T-helper 2 cell (primary cell): ENCODE results near the gene F5.

Experiments used
- DNase-seq, 5 experiments: peaks; one replicate each; pipeline versions ENCODE4 v3.0.0 to v3.0.0-alpha.2; 2012 to 2022

F5 gene

GRCh38 chr1:169475806-169476387 lies 110.4 kb downstream of the F5 start:
- DNase-seq, result no peak

- DNase-seq, result no peak
Observed at GRCh38 chr1:169474302-169474995, 111.8 kb downstream of the F5 start.

- no peak for DNase-seq
Observed at GRCh38 chr1:169473347-169473746, 112.9 kb downstream of the F5 start.

- no peak for DNase-seq
Observed at GRCh38 chr1:169472738-169473137, 113.5 kb downstream of the F5 start.

DNA sequence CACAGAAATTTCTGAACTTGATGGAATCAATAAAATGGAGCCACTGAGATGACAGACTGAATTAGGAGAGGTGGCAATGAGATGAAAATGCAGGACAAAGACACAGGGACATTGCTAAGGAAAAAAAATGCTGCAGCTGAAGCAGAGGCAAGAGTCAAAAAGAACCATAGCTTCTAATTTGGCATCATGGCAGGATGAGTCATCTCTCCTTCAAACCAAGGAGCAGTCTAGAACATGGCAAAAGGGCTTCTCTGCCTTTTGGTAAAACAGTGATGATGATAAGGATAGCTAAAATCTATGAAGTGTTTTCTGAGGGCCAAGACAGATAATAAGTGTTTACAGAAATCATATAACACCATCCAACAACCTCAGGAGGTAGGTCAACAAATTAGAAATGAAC lies 117.3 kb downstream of the F5 start:
- DNase-seq, result peak in 1 of 5 experiments; percentile 10

- peak in 1 of 5 experiments; percentile 33 for DNase-seq
Observed at GRCh38 chr1:169466259-169467230, 119.7 kb downstream of the F5 start.

DNA sequence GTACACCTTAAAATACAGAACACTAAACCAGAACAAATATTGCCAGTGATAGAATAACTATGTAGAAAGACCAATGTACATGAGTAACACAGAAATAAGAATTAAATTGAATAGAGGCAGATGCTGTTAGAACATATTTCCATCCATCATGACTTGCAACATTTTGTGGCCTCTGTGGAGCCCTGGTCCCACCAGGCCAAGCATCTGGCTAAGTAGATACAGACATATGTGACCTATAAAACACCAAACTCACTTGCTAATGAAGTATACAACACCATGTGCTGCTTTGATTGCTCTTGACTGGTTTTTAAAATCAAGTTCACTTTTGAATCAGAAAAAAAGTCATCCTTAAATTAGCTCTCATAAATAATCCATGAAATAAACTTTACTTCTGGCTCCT lies 121.0 kb downstream of the F5 start:
- no peak for DNase-seq
